ENCODE results near the gene ZSCAN23. TPM values are rescaled to one million over a fixed set of nuclear protein-coding genes. Genes with fewer than 3 reads are reported as not detected.

Gene ZSCAN23
- total RNA-seq, 1 experiment from 2014 or later = 5.4 TPM

DNA sequence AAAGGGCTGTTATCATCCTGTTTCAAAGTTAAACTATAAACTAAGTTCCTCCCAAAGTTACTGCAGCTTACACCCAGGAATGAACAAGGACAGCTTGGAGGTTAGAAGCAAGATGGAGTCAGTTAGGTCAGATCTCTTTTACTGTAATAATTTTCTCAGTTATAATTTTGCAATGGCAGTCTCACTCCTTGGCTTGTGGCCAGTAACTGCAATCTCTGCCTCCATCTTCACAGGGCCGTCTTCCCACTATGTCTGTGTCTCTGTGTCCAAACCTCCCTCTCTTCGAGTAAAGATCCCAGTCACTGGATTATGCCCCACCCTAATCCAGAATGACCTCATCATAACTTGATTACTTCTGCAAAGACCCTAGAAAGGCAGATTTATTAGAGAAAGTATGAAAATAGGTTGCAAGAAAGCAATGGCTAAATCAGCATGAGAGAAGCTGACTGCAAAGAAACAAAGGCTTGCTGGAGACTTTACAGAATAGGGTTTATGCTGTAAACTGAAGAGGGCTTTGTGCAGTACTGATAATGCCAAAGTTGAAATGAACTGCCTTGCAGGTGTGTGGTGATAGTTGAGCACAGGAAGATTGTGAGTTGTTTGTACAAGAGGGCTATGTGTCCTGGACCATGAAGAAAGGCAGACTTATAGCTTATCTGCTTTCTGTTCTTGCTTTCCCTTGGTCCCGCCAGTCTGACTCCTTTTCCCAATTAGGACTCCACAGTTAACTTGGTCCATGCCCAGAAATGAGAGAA lies 43.9 kb upstream of the ZSCAN23 start:
- no peak overlapping the region for H3K27ac ChIP-seq (ENCODE audit: low read depth, low read length, poor library complexity, severe bottlenecking)
- no peak for DNase-seq (ENCODE audit: low spot score)
- H3K36me3 ChIP-seq (ENCODE audit: insufficient read depth, low read length, poor library complexity, severe bottlenecking) = no peaks in the 10 kb centered on the region
- ChIA-PET POLR2A (ENCODE audit: low non-redundant PET) (interaction anchor here (0.7 kb wide), 1 partner anchor 40 kb away, joined by 4 read pairs; no protein-coding TSS in a partner anchor), CTCF (no interaction called here)
- intact Hi-C loops (cut with micrococcal nuclease; ENCODE audit: unreplicated experiment) = no loop called here
- H3K9me3 ChIP-seq (ENCODE audit: low read depth, low read length, poor library complexity, severe bottlenecking) = no peaks in the 10 kb centered on the region
- no peaks in the 10 kb centered on the region for H3K27me3 ChIP-seq (replicated peaks; ENCODE audit: insufficient read depth, low read depth, low read length, poor library complexity)
- no TSS peak for BruUV-seq (replicated peaks)
- TF ChIP-seq, protein P1, sequence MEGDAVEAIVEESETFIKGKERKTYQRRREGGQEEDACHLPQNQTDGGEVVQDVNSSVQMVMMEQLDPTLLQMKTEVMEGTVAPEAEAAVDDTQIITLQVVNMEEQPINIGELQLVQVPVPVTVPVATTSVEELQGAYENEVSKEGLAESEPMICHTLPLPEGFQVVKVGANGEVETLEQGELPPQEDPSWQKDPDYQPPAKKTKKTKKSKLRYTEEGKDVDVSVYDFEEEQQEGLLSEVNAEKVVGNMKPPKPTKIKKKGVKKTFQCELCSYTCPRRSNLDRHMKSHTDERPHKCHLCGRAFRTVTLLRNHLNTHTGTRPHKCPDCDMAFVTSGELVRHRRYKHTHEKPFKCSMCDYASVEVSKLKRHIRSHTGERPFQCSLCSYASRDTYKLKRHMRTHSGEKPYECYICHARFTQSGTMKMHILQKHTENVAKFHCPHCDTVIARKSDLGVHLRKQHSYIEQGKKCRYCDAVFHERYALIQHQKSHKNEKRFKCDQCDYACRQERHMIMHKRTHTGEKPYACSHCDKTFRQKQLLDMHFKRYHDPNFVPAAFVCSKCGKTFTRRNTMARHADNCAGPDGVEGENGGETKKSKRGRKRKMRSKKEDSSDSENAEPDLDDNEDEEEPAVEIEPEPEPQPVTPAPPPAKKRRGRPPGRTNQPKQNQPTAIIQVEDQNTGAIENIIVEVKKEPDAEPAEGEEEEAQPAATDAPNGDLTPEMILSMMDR (conservative IDR thresholded peaks at IDR 0.05; ENCODE audit: low read depth, low read length) = no peak
- TF ChIP-seq EZH2 (IDR thresholded peaks at IDR 0.05; ENCODE audit: borderline replicate concordance, low read depth, low read length, poor library complexity, severe bottlenecking) = no peak
- no peak overlapping the region for H3K4me3 ChIP-seq (ENCODE audit: low read depth, low read length, poor library complexity, severe bottlenecking)
- H3K4me1 ChIP-seq (ENCODE audit: insufficient read depth, low read length, poor library complexity, severe bottlenecking) = no peaks in the 10 kb centered on the region

DNA sequence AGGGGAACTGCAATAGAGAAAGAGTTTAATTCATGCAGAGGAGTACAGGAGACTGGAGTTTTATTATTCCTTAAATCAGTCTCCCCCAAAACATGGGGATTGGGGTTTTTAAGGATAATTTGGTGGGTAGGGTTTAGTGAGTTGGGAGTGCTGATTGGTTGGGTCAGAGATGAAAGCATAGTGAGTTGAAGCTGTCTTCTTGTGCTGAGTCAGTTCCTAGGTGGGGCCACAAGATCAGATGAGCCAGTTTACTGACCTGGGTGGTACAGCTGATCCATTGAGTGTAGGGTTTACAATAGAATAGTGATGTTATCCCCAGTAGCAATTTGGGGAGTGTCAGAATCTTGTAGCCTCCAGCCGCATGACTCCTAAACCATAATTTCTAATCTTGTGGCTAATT lies 43.2 kb upstream of the ZSCAN23 start:
- intact Hi-C loops (cut with micrococcal nuclease; ENCODE audit: unreplicated experiment) = no loop called here
- Histone ChIP-seq H3K27ac (ENCODE audit: low read depth, low read length, poor library complexity, severe bottlenecking) (no peak overlapping the region), H3K9me3 (ENCODE audit: low read depth, low read length, poor library complexity, severe bottlenecking) (no peaks in the 10 kb centered on the region), H3K4me1 (ENCODE audit: insufficient read depth, low read length, poor library complexity, severe bottlenecking) (no peaks in the 10 kb centered on the region), H3K4me3 (ENCODE audit: low read depth, low read length, poor library complexity, severe bottlenecking) (no peak overlapping the region), H3K36me3 (ENCODE audit: insufficient read depth, low read length, poor library complexity, severe bottlenecking) (no peaks in the 10 kb centered on the region), H3K27me3 (replicated peaks; ENCODE audit: insufficient read depth, low read depth, low read length, poor library complexity) (no peaks in the 10 kb centered on the region)
- ChIA-PET POLR2A (ENCODE audit: low non-redundant PET) (interaction anchor here (0.7 kb wide), 1 partner anchor 41 kb away, joined by 4 read pairs; no protein-coding TSS in a partner anchor), CTCF (no interaction called here)
- no peak for DNase-seq (ENCODE audit: low spot score)
- TF ChIP-seq EZH2 (IDR thresholded peaks at IDR 0.05; ENCODE audit: borderline replicate concordance, low read depth, low read length, poor library complexity, severe bottlenecking) = no peak
- TF ChIP-seq, protein P1 (conservative IDR thresholded peaks at IDR 0.05; ENCODE audit: low read depth, low read length) = no peak
- BruUV-seq (replicated peaks) = no TSS peak

DNA sequence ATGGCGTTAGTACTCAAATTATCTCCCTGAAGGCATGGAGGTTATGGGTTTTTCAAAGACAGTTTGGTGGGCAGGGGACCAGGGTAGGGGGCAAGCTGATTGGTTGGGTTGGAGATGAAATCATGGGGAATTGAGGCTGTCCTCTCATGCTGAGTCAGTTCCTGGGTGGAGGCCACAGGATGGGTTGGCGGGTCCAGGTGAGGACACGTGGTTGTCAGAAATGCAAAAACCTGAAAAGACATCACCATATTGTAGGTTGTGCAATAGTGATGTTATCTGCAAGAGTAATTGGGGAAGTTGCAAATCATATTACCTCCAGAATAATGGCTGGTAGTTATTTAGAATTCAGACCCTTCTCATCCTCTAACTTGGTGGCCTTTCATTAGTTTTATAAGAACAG lies 42.2 kb upstream of the ZSCAN23 start:
- Histone ChIP-seq H3K27ac (ENCODE audit: low read depth, low read length, poor library complexity, severe bottlenecking) (no peak overlapping the region), H3K36me3 (ENCODE audit: insufficient read depth, low read length, poor library complexity, severe bottlenecking) (no peaks in the 10 kb centered on the region), H3K4me3 (ENCODE audit: low read depth, low read length, poor library complexity, severe bottlenecking) (no peak overlapping the region), H3K9me3 (ENCODE audit: low read depth, low read length, poor library complexity, severe bottlenecking) (no peaks in the 10 kb centered on the region), H3K4me1 (ENCODE audit: insufficient read depth, low read length, poor library complexity, severe bottlenecking) (no peaks in the 10 kb centered on the region), H3K27me3 (replicated peaks; ENCODE audit: insufficient read depth, low read depth, low read length, poor library complexity) (no peaks in the 10 kb centered on the region)
- no TSS peak for BruUV-seq (replicated peaks)
- ChIA-PET CTCF (no interaction called here), POLR2A (ENCODE audit: low non-redundant PET) (no interaction called here)
- intact Hi-C loops (cut with micrococcal nuclease; ENCODE audit: unreplicated experiment) = no loop called here
- no peak for TF ChIP-seq EZH2 (IDR thresholded peaks at IDR 0.05; ENCODE audit: borderline replicate concordance, low read depth, low read length, poor library complexity, severe bottlenecking)
- TF ChIP-seq, protein P1 (conservative IDR thresholded peaks at IDR 0.05; ENCODE audit: low read depth, low read length) = no peak
- DNase-seq (ENCODE audit: low spot score) = no peak
